Subcutaneous adipose tissue (tissue), 4 donors: ENCODE results near the gene NYNRIN. TPM values are rescaled to one million over a fixed set of nuclear protein-coding genes. Genes with fewer than 3 reads are reported as not detected.

ENCODE experiments used
- CTCF ChIP-seq: fragments of 450-650 bp; IDR thresholded peaks from one replicate; pipeline ENCODE4 v1.5.1; 2016; ENCODE audit warnings: low read depth, mild to moderate bottlenecking, control low read depth, antibody characterized with exemption, moderate library complexity
- total RNA-seq, 4 donors: library from RNA; depleted of rRNA; stranded (reverse); fragments of >200 nt; gene quantifications; one replicate each; pipeline ENCODE4 v1.1.0, GENCODE V29; 2016

NYNRIN gene
- total RNA-seq, 4 donors from 2014 or later, result 4.7 to 14.5 (median 7.8) TPM

DNA sequence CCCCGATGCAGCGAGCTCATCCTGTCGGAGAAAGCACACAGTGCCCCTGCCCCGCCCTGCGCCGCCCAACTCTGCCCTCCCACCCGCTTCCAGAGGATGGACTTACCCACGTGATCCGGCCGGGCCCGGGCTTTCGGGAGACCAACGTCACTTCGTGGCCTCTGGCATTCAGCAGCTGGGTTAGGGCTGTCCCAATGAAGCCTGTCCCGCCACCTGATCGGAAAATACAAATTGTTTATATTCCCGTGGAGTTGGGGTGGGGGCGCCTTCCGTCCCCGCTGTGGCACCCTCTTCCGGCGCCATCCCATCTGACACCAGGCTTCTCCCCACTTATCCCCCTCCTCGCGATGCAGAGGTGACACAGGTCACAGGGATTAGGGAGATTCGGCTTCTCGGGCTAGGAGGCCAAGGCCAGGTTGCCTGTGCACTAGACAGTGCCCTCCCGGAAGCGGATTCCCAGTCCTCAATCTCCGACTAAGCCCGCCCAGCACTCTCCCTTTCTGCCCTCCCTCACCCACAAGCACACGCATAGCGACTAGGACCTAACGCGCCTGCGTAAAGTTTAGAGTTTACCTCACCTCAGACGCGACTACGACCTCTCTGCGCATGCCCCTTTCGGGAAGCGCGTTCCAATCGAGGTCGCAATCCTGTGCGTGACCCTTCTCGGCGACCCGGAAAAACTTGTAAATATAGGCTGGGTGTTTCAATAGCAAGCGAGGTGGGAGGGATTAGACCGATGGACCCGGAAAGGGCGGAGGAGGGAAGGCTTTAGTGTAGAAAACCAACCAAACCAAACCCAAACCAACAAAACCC is 43.6 kb downstream of the NYNRIN start, which contains the start of gene SDR39U1:
SDR39U1 (minus strand) TSS at position 537 of the 813 bp plus-strand sequence; CDS start at position 530, 7 bp downstream.
- TF ChIP-seq CTCF, result no peak

GRCh38 chr14:24443053-24443665 is 44.4 kb downstream of the NYNRIN start:
- TF ChIP-seq CTCF, result no peak

DNA sequence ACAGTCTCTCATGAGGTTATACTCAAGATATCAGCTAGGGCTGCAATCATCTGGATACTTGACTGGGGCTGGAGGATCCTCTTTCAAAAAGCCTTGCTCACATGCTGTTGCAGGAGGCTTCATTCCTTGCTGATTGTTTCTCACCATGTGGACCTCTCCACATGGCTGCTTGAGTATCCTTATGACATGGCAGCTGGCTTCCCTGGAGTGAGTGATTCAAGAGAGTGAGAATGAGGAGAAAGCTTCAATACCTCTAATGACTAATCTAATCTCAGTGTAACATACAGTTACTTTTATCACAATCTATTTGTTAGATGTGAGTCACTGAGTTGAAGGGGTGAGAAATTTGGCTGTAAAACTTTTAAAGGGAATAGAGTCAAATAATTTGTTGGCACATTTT is 58.2 kb downstream of the NYNRIN start:
- TF ChIP-seq CTCF, result no peak

GRCh38 chr14:24458736-24459135 is 59.9 kb downstream of the NYNRIN start:
- no peak for TF ChIP-seq CTCF

- no peak for TF ChIP-seq CTCF
Observed at GRCh38 chr14:24459331-24459730, 60.5 kb downstream of the NYNRIN start.

DNA sequence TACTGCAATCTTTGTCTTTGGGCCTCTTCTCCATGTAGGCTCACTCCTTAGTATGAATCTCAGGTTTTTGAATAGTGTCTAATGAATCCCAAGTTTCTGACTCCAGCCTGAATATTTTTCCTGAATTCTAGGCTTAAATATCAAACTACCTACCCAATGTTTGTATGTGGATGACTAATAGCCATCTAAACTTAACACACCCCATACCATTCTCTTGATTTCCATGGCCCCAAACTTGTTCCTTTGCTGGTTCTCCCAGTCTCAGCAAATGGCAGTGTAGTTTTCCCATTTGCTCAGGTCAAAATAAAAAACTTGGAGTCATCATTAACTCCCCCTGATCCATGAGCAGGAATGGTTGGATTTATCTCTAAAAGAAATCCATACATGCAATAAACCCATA is 62.5 kb downstream of the NYNRIN start:
- no peak for TF ChIP-seq CTCF
